Loucy (cell line): ENCODE measurements around the gene CTLA4.

Source experiments
- H2AFZ ChIP-seq: fragments of 200-600 bp; sonication (generic); 2 replicates; pipeline ENCODE4 v1.6.0; 2016; ENCODE audit warnings: antibody characterized with exemption, mild to moderate bottlenecking, low read length, moderate library complexity
- H3F3A ChIP-seq: fragments of 200-600 bp; 2 replicates; pipeline ENCODE4 v1.6.0; 2016; ENCODE audit warnings: antibody characterized with exemption, low read depth, mild to moderate bottlenecking
- H3K27me3 ChIP-seq: fragments of 200-600 bp; sonication (generic); 2 replicates; pipeline ENCODE4 v1.6.1; 2014; ENCODE audit warnings: low read length, mild to moderate bottlenecking; ENCODE audit not compliant: insufficient read depth, poor library complexity, severe bottlenecking
- H3K36me3 ChIP-seq: fragments of 200-600 bp; sonication (generic); 2 replicates; pipeline ENCODE4 v1.6.1; 2016; ENCODE audit warnings: low read length; ENCODE audit not compliant: insufficient read depth
- H3K4me1 ChIP-seq: fragments of 200-600 bp; sonication (generic); 2 replicates; pipeline ENCODE4 v1.5.1; 2014; ENCODE audit warnings: low read length, mild to moderate bottlenecking; ENCODE audit not compliant: insufficient read depth, poor library complexity, severe bottlenecking
- H3K4me2 ChIP-seq: fragments of 200-600 bp; sonication (generic); 2 replicates; pipeline ENCODE4 v1.6.0; 2014; ENCODE audit warnings: antibody characterized with exemption, low read length, low read depth, mild to moderate bottlenecking; ENCODE audit not compliant: poor library complexity, severe bottlenecking
- H3K4me3 ChIP-seq: fragments of 200-600 bp; sonication (generic); 2 replicates; pipeline ENCODE4 v1.5.1; 2014; ENCODE audit warnings: low read length, mild to moderate bottlenecking, mixed read lengths; ENCODE audit not compliant: poor library complexity, severe bottlenecking
- H3K79me2 ChIP-seq: fragments of 200-600 bp; sonication (generic); 2 replicates; pipeline ENCODE4 v1.6.1; 2014; ENCODE audit warnings: low read length; ENCODE audit not compliant: insufficient read depth
- H3K9ac ChIP-seq: fragments of 200-600 bp; sonication (generic); 2 replicates; pipeline ENCODE4 v1.6.0; 2014; ENCODE audit warnings: mild to moderate bottlenecking, low read depth, low read length, moderate library complexity; ENCODE audit not compliant: poor library complexity, severe bottlenecking
- H3K9me2 ChIP-seq: fragments of 200-600 bp; sonication (generic); replicated peaks from 2 replicates; pipeline ENCODE4 v1.6.1; 2016; ENCODE audit warnings: low read depth, low read length, mixed read lengths
- H3K9me3 ChIP-seq: fragments of 200-600 bp; sonication (generic); 2 replicates; pipeline ENCODE4 v1.6.1; 2014; ENCODE audit warnings: mild to moderate bottlenecking, antibody characterized with exemption, low read length, low read depth; ENCODE audit not compliant: insufficient read depth
- H4K20me1 ChIP-seq: fragments of 200-600 bp; sonication (generic); 2 replicates; pipeline ENCODE4 v1.6.0; 2014; ENCODE audit warnings: antibody characterized with exemption, low read length, mild to moderate bottlenecking; ENCODE audit not compliant: insufficient read depth, poor library complexity, severe bottlenecking
- EZH2phosphoT487 ChIP-seq: fragments of 200-600 bp; IDR thresholded peaks from 2 replicates; pipeline ENCODE4 v1.6.1; 2018; ENCODE audit warnings: antibody characterized with exemption, mild to moderate bottlenecking, moderate library complexity, borderline replicate concordance
- TF ChIP-seq, protein P1 (sequence below): fragments of 200-600 bp; sonication (generic); conservative IDR thresholded peaks from 2 replicates; pipeline ENCODE4 v1.5.1; 2014; ENCODE audit warnings: mild to moderate bottlenecking, antibody characterized with exemption, low read length

CTLA4 gene

DNA sequence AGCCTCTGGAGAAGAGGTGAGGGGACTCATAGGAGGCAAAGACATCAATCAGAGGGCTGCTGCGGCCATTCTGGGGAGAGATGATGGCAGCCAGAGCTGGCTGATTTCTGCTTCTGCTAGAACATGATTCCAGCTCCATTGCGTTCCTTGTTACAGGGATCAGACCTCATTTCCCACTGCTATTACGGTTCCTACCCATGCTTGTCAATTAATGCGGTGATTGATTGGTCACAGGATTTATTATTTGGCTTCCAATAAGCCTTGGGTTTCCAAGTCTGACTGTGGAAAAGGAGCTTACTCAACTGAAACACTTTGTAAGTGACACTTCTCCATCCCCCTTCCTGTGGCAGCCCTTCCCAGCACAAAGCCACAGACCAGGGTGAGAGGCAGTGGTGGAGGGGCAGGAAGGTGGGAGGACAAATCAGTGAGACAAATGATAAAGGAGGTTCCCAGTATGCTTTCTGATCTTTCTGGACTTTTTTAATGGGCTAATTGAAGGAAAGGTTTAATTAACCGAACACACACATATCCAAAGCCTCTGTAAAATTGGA, 26.8 kb upstream of the CTLA4 start:
- H3K9me3 ChIP-seq = no peaks in the 10 kb centered on the region
- no peaks in the 10 kb centered on the region for H3K27me3 ChIP-seq
- no peak overlapping the region for H2AFZ ChIP-seq

DNA sequence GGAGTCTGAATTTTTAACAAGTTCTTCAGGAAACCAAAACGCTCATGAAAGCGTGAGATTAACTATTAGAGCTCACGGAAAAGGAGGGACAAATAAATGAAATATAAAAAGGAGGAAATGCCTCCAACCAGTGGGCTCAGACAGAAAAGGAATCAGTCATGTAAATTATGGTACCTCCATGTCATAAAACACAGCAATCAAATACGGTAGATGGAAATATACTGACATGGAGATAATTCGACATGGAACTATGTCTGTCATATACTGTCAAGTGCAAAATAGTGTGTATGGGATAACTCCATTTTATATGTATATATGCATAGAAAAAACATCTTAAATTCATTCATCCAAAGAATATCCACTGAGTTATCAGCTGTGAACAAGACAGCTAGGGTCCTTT, 25.9 kb upstream of the CTLA4 start:
- H4K20me1 ChIP-seq = no peaks in the 10 kb centered on the region
- H3K4me3 ChIP-seq = no peak overlapping the region
- no peak overlapping the region for H2AFZ ChIP-seq
- no peaks in the 10 kb centered on the region for H3K27me3 ChIP-seq
- no peaks in the 10 kb centered on the region for H3K36me3 ChIP-seq
- H3K4me1 ChIP-seq = no peaks in the 10 kb centered on the region
- TF ChIP-seq EZH2phosphoT487 = no peak
- TF ChIP-seq, protein P1, sequence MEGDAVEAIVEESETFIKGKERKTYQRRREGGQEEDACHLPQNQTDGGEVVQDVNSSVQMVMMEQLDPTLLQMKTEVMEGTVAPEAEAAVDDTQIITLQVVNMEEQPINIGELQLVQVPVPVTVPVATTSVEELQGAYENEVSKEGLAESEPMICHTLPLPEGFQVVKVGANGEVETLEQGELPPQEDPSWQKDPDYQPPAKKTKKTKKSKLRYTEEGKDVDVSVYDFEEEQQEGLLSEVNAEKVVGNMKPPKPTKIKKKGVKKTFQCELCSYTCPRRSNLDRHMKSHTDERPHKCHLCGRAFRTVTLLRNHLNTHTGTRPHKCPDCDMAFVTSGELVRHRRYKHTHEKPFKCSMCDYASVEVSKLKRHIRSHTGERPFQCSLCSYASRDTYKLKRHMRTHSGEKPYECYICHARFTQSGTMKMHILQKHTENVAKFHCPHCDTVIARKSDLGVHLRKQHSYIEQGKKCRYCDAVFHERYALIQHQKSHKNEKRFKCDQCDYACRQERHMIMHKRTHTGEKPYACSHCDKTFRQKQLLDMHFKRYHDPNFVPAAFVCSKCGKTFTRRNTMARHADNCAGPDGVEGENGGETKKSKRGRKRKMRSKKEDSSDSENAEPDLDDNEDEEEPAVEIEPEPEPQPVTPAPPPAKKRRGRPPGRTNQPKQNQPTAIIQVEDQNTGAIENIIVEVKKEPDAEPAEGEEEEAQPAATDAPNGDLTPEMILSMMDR = no peak
- H3K9ac ChIP-seq = no peak overlapping the region
- H3K79me2 ChIP-seq = no peaks in the 10 kb centered on the region
- H3K9me2 ChIP-seq = no peaks in the 10 kb centered on the region
- no peaks in the 10 kb centered on the region for H3F3A ChIP-seq
- H3K9me3 ChIP-seq = no peaks in the 10 kb centered on the region
- no peak overlapping the region for H3K4me2 ChIP-seq

More for the DNA sequence above, 26.8 kb upstream of the CTLA4 start:
- no peaks in the 10 kb centered on the region for H3F3A ChIP-seq
- no peak overlapping the region for H3K9ac ChIP-seq
- no peaks in the 10 kb centered on the region for H3K36me3 ChIP-seq
- H3K9me2 ChIP-seq = no peaks in the 10 kb centered on the region
- H4K20me1 ChIP-seq = no peaks in the 10 kb centered on the region
- H3K79me2 ChIP-seq = no peaks in the 10 kb centered on the region
- no peaks in the 10 kb centered on the region for H3K4me1 ChIP-seq
- no peak for TF ChIP-seq EZH2phosphoT487
- TF ChIP-seq, protein P1 = no peak
- no peak overlapping the region for H3K4me2 ChIP-seq
- no peak overlapping the region for H3K4me3 ChIP-seq

DNA sequence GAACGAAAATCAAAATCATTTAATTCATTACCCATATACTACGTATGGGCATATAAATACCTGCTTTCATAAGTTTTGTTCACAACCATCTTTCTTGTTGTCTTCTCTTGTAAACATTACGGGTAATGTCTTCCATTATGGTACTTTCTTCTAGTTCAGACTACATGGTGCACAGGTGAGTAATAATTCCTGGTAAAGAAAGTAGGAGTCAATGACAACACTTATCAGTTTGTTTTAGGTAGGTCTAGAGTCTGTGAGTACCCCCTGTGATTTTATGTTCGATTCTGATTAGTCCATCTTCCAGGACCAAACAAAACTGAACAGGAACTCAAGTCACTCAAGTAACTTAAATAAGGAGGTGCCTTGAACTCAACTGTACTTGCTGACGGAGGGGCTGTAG, 25.2 kb upstream of the CTLA4 start:
- no peak overlapping the region for H2AFZ ChIP-seq
- no peak overlapping the region for H3K9ac ChIP-seq
- no peak overlapping the region for H3K4me2 ChIP-seq
- no peak for TF ChIP-seq EZH2phosphoT487
- no peaks in the 10 kb centered on the region for H3K9me3 ChIP-seq
- no peaks in the 10 kb centered on the region for H3K27me3 ChIP-seq
- no peak overlapping the region for H3K4me3 ChIP-seq
- H3F3A ChIP-seq = no peaks in the 10 kb centered on the region
- H4K20me1 ChIP-seq = no peaks in the 10 kb centered on the region
- H3K4me1 ChIP-seq = no peaks in the 10 kb centered on the region
- H3K79me2 ChIP-seq = no peaks in the 10 kb centered on the region
- H3K9me2 ChIP-seq = no peaks in the 10 kb centered on the region
- no peaks in the 10 kb centered on the region for H3K36me3 ChIP-seq

DNA sequence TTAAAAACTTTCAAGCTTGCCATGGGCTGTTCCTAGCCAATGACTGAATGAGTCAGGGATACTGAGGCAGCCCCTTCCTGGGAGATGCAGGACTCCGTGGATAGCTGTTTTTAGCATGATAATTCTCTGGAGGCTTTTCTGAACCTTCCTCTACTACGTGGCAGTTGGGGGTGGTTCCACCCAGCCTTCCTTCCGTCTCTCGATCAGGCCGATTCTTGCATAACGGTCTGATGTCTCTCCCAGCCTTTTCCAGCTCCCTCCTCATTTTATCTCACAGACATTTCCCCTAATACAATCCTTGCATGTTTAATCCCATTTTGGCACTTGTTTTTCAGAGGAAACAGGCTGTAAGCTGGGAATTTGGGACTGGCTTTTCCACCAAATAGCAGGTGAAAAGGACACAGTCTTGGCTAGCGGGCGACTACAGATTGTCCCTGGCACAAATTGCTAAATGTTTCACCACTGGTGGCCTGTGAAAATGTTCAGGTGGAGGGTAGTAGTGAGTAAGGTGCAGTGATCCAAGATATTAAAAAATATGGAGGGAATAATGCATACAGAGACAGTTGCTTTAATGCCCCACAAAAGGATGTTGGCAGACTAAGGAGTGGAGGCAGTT, 21.0 kb upstream of the CTLA4 start:
- H3K4me3 ChIP-seq = no peak overlapping the region
- no peaks in the 10 kb centered on the region for H3K79me2 ChIP-seq
- no peaks in the 10 kb centered on the region for H3F3A ChIP-seq
- no peak overlapping the region for H3K4me2 ChIP-seq
- H3K9me3 ChIP-seq = no peaks in the 10 kb centered on the region
- no peaks in the 10 kb centered on the region for H3K36me3 ChIP-seq
- no peaks in the 10 kb centered on the region for H4K20me1 ChIP-seq
- H3K9me2 ChIP-seq = no peaks in the 10 kb centered on the region
- H3K4me1 ChIP-seq = no peaks in the 10 kb centered on the region
- H3K27me3 ChIP-seq = no peaks in the 10 kb centered on the region
- H3K9ac ChIP-seq = no peak overlapping the region
- H2AFZ ChIP-seq = no peak overlapping the region
- TF ChIP-seq EZH2phosphoT487 = no peak
- TF ChIP-seq, protein P1 = no peak
